GM23248 (cell line): Measurements from ENCODE around the gene CLVS2.

Experiments used
- EZH2 ChIP-seq: fragments of 200-600 bp; sonication (generic); IDR thresholded peaks from 2 replicates; pipeline ENCODE4 v1.6.1; 2018; ENCODE audit warnings: antibody characterized with exemption, mild to moderate bottlenecking; ENCODE audit not compliant: insufficient read depth, poor library complexity, severe bottlenecking
- EZH2phosphoT487 ChIP-seq: fragments of 200-600 bp; sonication (generic); IDR thresholded peaks from 2 replicates; pipeline ENCODE4 v1.6.1; 2018; ENCODE audit warnings: antibody characterized with exemption, moderate library complexity, mild to moderate bottlenecking, low read depth; ENCODE audit not compliant: insufficient read depth

- TF ChIP-seq EZH2phosphoT487 (no peak), EZH2 (no peak)
Observed at GRCh38 chr6:123001540-123001939, 5.5 kb downstream of the CLVS2 start.
